Stimulated activated CD4-positive, alpha-beta T cell treated with anti-CD3 and anti-CD28 coated beads, Interleukin-4, amount 100 ng/mL, for 4 hours (primary cell): ENCODE data around the gene GLRX.
A peak's percentile ranks its signal among the peaks of the same experiment; 100 is the strongest.

Experiments used
- DNase-seq, 2 experiments: peaks; one replicate each; pipeline ENCODE4 v3.0.0-alpha.2; 2020

Gene GLRX

GRCh38 chr5:95806687-95807086 is 15.8 kb downstream of the GLRX start:
- no peak for DNase-seq

GRCh38 chr5:95804736-95805539 is 17.6 kb downstream of the GLRX start:
- DNase-seq: no peak

GRCh38 chr5:95803271-95804148 is 19.0 kb downstream of the GLRX start:
- no peak for DNase-seq

DNA sequence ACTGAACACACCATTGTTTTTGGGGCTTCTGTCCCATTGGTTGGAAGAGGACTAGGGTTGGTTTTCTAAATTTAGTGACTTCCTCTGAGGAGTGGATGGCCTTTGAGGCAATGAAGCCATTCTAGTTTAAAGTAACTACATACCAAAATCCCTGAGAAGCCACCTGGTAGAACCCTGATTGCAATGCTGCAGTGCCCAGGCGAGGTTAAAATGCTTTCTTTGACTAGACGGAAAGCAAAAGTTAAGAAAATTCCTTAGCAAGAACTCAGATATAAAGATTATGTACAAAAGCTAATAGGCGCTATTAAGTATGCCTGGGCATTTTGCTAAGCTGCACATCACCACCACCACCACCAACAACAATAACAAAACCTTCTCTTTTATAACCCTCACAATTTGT is 20.6 kb downstream of the GLRX start:
- no peak for DNase-seq

DNA sequence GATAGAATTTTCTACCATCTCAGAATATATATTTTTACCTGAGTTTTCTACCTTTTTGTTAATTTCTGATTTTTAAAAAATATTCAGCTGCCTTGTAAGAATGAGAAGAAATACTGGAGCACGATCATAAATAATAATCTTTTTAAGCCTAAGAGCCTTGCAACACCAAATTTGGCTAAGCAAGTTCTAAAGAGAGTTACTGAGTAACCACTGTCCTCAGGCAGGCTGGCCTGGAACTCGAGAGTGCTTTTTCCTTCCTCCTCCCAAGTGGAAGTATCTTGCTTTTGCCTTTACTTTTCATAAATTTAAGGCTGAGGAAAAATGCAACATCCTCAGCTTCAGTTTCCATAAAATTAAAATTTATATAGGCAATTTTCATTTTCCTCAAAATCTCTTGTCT is 21.0 kb downstream of the GLRX start:
- no peak for DNase-seq

DNA sequence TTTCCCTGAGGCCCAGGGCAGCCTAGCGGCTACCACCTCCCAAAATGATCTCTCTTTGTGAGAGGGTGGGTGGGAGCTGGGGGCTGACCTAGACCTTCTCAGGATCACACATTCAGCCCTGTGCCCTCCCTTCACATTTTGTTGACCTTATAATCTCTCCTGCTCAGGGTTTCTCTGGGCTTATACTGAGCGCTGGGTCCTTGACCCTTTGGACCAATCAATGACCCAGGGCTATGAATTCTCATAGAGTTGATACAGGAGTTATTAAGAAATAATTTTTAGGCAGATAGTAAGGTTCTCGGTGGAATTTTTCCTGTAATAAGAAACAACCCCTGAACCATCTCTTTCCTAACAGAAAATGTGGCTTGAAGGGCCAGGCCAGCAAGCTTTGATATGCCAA is 22.0 kb downstream of the GLRX start:
- no peak for DNase-seq

DNA sequence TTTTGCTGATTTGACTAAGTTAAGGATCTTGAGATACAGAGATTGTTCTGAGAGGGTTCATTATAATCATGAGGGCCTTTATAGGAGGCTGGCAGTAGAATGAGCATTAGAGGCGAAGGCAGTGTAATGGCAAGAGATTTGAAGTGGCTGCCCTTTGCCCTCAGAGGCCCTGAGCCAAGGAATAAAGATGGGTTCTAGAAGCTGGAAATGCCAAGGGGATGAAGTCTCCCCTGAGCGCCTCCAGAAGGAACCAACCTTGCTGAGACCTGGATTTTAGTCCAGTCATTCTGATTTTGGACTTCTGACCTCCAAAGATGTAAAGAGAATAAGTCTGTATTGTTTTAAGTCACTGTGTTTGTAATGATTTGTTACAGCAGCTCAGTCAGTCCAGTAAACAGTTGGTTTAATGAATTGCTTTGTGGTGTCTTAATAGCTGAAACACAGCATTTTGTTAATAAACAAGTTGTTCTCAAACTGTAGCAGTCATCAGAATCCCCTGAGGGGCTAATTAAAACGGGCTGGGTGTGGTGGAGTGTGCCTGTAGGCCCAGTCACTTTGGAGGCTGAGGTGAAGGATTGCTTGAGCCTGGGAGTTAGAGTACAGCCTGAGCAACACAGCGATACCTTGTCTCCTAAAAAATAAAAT is 23.2 kb downstream of the GLRX start:
- DNase-seq: no peak

GRCh38 chr5:95798545-95798944 is 24.0 kb downstream of the GLRX start:
- DNase-seq: no peak

DNA sequence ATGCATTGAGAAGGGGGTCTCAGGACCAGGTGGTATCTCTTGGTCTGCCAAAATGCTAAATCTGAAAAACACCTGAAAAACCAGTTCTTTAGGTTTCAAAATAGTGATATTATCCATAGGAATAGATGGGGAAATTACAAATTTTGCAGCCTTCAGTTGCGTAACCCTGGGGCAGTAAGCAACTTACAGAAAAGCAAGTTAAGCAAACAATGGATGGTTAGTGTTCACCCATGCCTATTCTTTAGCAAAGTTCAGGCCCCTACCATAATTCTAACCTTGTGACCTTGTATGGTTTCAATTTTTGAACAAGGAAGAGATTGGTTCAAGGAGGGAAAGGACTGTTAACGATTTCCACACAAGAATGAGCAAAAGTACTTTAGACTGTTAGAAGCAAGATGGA is 24.5 kb downstream of the GLRX start:
- DNase-seq: no peak

DNA sequence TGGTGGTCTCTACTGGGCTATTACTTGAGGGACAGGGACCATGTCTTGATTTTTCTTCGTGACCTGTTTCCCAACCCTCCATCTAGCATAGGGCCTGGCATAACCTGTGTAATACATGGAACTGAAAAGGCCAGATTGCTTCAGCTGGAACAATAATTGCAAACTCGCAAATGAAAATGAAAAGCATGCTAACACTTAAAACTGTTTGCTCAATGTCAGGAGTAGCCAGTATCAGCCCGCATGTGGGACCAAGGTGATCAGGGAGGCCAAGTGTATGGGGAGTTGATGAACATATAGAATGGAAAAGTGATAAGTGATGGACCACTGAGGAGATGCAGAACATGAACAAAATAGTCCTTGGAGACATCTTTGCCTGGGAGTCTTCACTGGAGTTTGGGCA is 25.2 kb downstream of the GLRX start:
- DNase-seq: no peak

GRCh38 chr5:95794070-95794516 is 28.4 kb downstream of the GLRX start:
- DNase-seq: no peak

DNA sequence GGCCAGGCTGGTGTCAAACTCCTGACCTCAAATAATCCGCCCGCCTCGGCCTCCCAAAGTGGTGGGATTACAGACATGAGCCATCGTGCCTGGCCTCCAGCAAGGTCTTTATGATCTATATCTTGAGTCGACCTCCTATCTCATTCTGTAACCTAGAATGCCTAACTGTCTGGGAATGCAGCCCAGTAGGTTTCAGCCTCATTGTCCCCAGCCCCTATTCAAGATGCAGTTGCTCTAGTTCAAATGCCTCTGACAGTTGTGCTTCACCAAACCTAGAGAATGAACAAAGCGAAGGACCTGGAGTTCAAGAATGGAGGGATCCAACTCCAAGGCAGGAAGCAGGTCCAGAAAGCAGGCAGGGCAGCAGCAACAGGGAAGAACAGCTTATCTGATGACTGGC is 30.8 kb downstream of the GLRX start:
- no peak for DNase-seq

GRCh38 chr5:95788493-95788892 is 34.0 kb downstream of the GLRX start:
- no peak for DNase-seq

GRCh38 chr5:95786821-95787418 is 35.6 kb downstream of the GLRX start:
- DNase-seq: no peak

GRCh38 chr5:95784514-95785302 is 37.8 kb downstream of the GLRX start:
- no peak for DNase-seq

DNA sequence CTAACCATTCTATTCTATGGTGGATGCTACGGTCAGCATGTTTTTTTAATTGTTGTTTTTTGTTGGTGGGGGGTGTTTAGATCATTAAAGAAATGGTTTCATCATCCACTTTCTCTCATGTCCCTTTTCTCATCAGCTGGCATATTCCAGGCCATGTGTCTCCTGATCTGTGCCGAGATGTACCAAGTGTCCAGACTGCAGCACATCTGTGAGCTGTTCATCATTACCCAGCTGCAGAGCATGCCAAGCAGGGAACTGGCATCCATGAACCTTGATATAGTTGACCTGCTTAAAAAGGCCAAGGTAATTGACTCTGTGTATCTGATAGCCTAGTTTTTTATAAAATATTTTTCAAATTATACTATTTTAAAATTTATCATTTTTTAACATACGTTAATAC is 38.9 kb downstream of the GLRX start:
- DNase-seq: no peak

DNA sequence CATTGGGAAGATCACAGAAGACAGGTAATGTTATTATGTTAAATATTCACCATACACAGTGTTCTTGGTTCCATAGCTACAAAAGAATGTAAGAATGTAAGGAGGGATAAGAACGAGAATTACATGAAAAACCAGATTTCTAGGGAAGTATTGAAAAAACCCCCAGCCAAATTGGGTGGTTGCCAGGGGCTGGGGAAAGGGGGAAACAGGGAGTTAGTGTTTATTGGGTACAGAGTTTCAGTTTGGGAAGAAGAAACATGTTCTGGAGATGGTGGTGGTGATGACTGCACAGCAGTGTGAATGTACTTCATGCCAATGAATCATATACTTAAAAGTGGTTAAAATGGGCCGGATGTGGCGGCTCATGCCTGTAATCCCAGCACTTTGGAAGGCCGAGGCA is 40.3 kb downstream of the GLRX start:
- DNase-seq: no peak

- DNase-seq: peak; percentile 62 to 66
Measured at GRCh38 chr5:95781101-95781583, 41.4 kb downstream of the GLRX start.

DNA sequence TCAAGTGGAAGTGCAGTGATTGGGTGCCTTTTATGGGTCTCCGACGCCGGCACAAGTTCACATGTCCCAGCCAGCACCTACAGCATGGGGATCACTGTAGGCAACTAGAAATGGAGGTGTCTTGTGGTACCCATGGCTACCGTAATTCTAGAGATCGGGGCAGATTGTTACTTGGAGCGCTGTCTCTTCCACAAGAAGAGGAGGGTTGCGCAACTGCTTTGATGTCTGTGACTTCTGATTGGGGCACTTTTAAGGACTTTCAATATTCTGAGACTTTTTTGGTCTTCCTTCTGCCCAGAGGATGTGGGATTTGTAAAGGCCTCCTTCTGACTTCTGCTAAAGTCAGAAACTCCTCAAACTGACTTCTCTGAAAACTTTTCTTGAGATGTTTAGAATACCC is 41.9 kb downstream of the GLRX start:
- no peak for DNase-seq

DNA sequence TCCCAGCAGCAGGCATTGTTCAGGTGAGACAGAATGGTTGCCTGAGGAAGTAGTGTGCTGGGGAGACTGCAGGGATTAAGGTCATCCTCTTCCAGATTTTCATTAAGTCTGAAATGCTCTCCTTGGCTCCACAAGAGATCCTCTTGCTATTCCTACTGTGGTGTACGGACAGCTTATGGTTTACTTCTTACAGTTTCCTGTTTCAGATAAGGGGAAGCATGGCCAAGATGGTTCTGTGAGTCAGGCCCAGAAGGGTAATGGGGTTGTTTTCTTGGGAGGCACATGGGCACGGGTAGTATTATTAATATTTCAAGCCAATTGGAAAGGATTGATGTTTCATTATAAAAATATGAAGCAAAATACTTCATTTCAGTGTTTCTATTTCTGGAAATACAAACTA is 42.9 kb downstream of the GLRX start:
- DNase-seq: no peak

GRCh38 chr5:95778713-95779436 is 43.7 kb downstream of the GLRX start:
- no peak for DNase-seq

DNA sequence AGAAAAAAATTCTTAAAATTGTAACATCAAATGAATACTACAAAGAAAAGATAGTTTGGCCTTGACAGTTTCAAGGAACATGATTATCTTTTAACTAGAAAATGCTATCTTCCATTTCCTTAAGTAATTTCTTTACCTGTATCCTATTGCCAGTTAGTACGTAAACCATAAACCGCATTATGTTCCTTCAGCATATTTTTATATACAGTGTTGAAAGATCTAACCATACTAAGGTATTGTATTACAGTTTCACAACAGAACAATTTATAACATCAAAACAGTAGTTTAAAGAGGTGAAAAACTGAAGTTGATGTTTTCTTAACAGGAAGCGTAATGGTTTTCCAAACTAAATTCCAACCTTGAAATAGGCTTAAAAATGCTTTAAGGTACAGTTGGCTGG is 45.1 kb downstream of the GLRX start:
- DNase-seq: no peak
